Brain microvascular endothelial cell (primary cell): ENCODE measurements around the gene STAT5B.
"Not testable (repeated sequence)": the region's sequence is repeated elsewhere in the genome, so short reads cannot be mapped to it uniquely, and the experiment has no call there.

Source experiments
- DNase-seq: peaks from one replicate; pipeline ENCODE4 v3.0.0-alpha.2; 2020
- H3K27ac ChIP-seq: fragments of 250-450 bp; sonication (Bioruptor Pico); 2 replicates; pipeline ENCODE4 v1.5.1; 2020; ENCODE audit warnings: mild to moderate bottlenecking, moderate library complexity
- H3K27me3 ChIP-seq: fragments of 250-450 bp; sonication (Bioruptor Pico); replicated peaks from 2 replicates; pipeline ENCODE4 v1.5.1; 2020; ENCODE audit warnings: mild to moderate bottlenecking
- H3K36me3 ChIP-seq: fragments of 250-450 bp; sonication (Bioruptor Pico); replicated peaks from 2 replicates; pipeline ENCODE4 v1.5.1; 2020; ENCODE audit warnings: mild to moderate bottlenecking
- H3K4me3 ChIP-seq: 2 replicates; pipeline ENCODE4 v1.5.1; 2011; ENCODE audit warnings: low read depth, mild to moderate bottlenecking, control low read depth, low read length, moderate library complexity
- in situ Hi-C: cut with HindIII; loops from 2 replicates; pipeline ENCODE4 v1.10.0; 2017; ENCODE audit warnings: low sequenced_read_pairs, low pct_ligation_motif_present
- TF ChIP-seq, protein P1 (sequence below): IDR thresholded peaks from 2 replicates; pipeline ENCODE4 v1.5.1; 2011; ENCODE audit warnings: low read depth, mild to moderate bottlenecking, moderate library complexity, low read length, control low read depth, inconsistent platforms; ENCODE audit errors: missing control alignments

STAT5B gene

GRCh38 chr17:42241871-42242270 is 34.3 kb downstream of the STAT5B start:
- H3K36me3 ChIP-seq, result no peaks in the 10 kb centered on the region
- TF ChIP-seq, protein P1, sequence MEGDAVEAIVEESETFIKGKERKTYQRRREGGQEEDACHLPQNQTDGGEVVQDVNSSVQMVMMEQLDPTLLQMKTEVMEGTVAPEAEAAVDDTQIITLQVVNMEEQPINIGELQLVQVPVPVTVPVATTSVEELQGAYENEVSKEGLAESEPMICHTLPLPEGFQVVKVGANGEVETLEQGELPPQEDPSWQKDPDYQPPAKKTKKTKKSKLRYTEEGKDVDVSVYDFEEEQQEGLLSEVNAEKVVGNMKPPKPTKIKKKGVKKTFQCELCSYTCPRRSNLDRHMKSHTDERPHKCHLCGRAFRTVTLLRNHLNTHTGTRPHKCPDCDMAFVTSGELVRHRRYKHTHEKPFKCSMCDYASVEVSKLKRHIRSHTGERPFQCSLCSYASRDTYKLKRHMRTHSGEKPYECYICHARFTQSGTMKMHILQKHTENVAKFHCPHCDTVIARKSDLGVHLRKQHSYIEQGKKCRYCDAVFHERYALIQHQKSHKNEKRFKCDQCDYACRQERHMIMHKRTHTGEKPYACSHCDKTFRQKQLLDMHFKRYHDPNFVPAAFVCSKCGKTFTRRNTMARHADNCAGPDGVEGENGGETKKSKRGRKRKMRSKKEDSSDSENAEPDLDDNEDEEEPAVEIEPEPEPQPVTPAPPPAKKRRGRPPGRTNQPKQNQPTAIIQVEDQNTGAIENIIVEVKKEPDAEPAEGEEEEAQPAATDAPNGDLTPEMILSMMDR, result no peak
- no peaks in the 10 kb centered on the region for H3K27me3 ChIP-seq
- no peak overlapping the region for H3K4me3 ChIP-seq
- no peak for DNase-seq
- no peak overlapping the region for H3K27ac ChIP-seq
- in situ Hi-C loops, result no loop called here

GRCh38 chr17:42240863-42241262 is 35.3 kb downstream of the STAT5B start:
- H3K27ac ChIP-seq, result peak overlapping the region; percentile 26
- H3K36me3 ChIP-seq, DNase-seq, in situ Hi-C loops, H3K27me3 ChIP-seq, H3K4me3 ChIP-seq: not testable (repeated sequence)

- H3K36me3 ChIP-seq, result no peaks in the 10 kb centered on the region
- peak overlapping the region; percentile 26 for H3K27ac ChIP-seq
- no peak for DNase-seq
- in situ Hi-C loops, result no loop called here
- TF ChIP-seq, protein P1, result no peak
- no peak overlapping the region for H3K4me3 ChIP-seq
- H3K27me3 ChIP-seq, result no peaks in the 10 kb centered on the region
Observed at GRCh38 chr17:42240201-42240600, 36.0 kb downstream of the STAT5B start.

DNA sequence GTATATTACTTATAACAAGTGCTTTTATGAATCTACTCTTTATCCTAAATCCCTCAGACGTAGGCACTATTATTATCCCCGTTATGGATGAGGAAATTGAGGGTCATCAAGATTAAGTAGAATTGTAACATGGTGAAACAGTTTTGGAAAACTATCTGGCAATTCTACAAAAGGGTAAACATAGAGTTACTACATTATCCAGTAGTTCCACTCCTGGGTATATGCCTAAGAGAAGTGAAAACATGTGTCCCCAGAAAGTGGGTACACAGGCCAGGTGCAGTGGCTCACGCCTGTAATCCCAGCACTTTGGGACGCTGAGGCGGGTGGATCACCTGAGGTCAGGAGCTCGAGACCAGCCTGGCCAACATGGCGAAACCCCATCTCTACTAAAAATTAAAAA is 36.6 kb downstream of the STAT5B start:
- H3K36me3 ChIP-seq, in situ Hi-C loops: not testable (repeated sequence)

DNA sequence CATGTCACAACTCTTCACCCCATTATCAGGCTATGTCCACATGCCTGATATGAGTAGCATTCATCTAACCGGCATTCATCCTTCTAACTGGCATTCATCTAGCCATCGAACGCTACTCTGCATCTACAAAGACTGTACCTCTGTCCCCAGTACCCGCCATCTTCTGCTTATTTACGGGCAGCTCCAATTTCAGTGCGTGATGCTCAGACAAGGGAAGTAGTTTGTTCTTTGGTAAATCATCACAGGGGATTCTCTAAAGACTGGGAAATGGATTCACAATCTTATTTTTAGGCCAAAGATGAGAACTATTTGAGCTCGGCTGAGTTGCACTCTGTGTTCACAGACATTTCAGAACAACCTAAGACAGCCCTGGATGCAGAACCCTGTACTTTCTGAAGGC is 39.4 kb downstream of the STAT5B start:
- H3K27ac ChIP-seq, result no peak overlapping the region
- TF ChIP-seq, protein P1, result no peak
- no peak for DNase-seq
- in situ Hi-C loops, result no loop called here
- H3K36me3 ChIP-seq, result no peaks in the 10 kb centered on the region
- H3K27me3 ChIP-seq, result no peaks in the 10 kb centered on the region
- no peak overlapping the region for H3K4me3 ChIP-seq

More for the DNA sequence above, 36.6 kb downstream of the STAT5B start:
- H3K27ac ChIP-seq, H3K4me3 ChIP-seq, DNase-seq, H3K27me3 ChIP-seq: not testable (repeated sequence)

GRCh38 chr17:42233994-42234393 is 42.2 kb downstream of the STAT5B start:
- no peak for DNase-seq
- TF ChIP-seq, protein P1, result no peak
- Histone ChIP-seq H3K36me3 (no peaks in the 10 kb centered on the region), H3K27me3 (no peaks in the 10 kb centered on the region), H3K4me3 (no peak overlapping the region), H3K27ac (no peak overlapping the region)
- in situ Hi-C loops, result no loop called here

- H3K27me3 ChIP-seq, result no peaks in the 10 kb centered on the region
- TF ChIP-seq, protein P1, result no peak
- DNase-seq, result peak; percentile 22
- H3K4me3 ChIP-seq, result no peak overlapping the region
- H3K27ac ChIP-seq, result no peak overlapping the region
- H3K36me3 ChIP-seq, result no peaks in the 10 kb centered on the region
- in situ Hi-C loops, result no loop called here
Observed at GRCh38 chr17:42233156-42233555, 43.0 kb downstream of the STAT5B start.
